Measurements from ENCODE around the gene SAMD4A. TPM values are rescaled to one million over a fixed set of nuclear protein-coding genes. Genes with fewer than 3 reads are reported as not detected.

The SAMD4A gene
- polyA plus RNA-seq, 2 of the 4 experiments (the other 2 are of a cell fraction), result 3.9 to 5.4 TPM

DNA sequence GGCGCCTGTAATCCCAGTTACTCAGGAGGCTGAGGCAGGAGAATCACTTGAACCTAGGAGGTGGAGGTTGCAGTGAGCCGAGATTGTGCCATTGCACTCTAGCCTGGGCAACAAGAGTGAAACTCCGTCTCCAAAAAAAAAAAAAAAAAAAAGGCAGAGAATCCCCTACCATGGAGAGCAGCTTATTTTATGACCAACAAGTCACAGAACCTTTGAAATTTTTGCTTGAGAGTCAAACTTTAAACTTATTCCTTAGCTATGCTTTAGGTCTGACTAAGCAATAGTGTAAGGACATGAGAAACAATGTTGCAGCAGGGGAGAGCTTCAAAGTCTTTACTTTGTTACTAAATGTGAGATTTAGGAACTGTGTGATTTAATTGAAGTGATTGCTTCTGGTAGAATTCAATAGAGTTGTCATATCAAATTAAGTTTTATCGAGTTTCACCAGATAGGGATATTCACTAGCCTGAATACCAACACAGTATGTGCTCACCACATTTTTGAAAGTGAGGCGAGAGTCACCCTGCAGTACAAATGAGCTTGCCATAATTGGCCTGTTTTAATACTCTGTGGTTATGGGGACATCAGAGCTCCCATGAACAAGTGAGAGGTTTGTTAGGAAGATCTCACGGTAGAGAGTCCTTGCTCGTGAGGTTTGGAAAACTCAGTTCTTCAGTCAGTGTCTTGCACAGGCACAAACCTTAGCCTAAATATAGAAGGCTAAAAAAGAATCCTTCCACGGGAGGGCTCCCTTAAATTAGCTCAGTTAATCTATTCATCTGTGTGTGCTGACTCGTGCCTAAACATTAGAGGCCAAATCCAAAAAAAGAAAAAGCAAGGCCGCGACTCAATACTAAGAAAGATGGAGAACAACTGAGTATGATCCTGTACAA, 108.6 kb downstream of the SAMD4A start:
- WGBS (ENCODE audit: missing lambda C conversion rate), result 89% methylated on average over 11 of the region's 11 CpGs
- ChIA-PET CTCF (interaction anchor here (0.6 to 1.5 kb wide), 12 partner anchors 9 to 690 kb away, joined by 3 to 9 read pairs (median 3); no protein-coding TSS in a partner anchor), POLR2A (interaction anchor here (0.7 kb wide), 1 partner anchor 105 kb away, joined by 5 read pairs; no protein-coding TSS in a partner anchor)
- H3K4me2 ChIP-seq, result no peak overlapping the region
- H3K4me1 ChIP-seq, result peaks cover 31% of the 10 kb centered on the region
- FAIRE-seq (no peak), DNase-seq (ENCODE audit: low read depth in 1 of 2, low spot score in 1 of 2) (no peak), ATAC-seq (no peak)
- TF ChIP-seq, protein P1, sequence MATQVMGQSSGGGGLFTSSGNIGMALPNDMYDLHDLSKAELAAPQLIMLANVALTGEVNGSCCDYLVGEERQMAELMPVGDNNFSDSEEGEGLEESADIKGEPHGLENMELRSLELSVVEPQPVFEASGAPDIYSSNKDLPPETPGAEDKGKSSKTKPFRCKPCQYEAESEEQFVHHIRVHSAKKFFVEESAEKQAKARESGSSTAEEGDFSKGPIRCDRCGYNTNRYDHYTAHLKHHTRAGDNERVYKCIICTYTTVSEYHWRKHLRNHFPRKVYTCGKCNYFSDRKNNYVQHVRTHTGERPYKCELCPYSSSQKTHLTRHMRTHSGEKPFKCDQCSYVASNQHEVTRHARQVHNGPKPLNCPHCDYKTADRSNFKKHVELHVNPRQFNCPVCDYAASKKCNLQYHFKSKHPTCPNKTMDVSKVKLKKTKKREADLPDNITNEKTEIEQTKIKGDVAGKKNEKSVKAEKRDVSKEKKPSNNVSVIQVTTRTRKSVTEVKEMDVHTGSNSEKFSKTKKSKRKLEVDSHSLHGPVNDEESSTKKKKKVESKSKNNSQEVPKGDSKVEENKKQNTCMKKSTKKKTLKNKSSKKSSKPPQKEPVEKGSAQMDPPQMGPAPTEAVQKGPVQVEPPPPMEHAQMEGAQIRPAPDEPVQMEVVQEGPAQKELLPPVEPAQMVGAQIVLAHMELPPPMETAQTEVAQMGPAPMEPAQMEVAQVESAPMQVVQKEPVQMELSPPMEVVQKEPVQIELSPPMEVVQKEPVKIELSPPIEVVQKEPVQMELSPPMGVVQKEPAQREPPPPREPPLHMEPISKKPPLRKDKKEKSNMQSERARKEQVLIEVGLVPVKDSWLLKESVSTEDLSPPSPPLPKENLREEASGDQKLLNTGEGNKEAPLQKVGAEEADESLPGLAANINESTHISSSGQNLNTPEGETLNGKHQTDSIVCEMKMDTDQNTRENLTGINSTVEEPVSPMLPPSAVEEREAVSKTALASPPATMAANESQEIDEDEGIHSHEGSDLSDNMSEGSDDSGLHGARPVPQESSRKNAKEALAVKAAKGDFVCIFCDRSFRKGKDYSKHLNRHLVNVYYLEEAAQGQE (IDR thresholded peaks at IDR 0.05), result 0 out of 2 replicates have a peak, but pooled peaks have one; percentile 30
- TF ChIP-seq, protein P2, sequence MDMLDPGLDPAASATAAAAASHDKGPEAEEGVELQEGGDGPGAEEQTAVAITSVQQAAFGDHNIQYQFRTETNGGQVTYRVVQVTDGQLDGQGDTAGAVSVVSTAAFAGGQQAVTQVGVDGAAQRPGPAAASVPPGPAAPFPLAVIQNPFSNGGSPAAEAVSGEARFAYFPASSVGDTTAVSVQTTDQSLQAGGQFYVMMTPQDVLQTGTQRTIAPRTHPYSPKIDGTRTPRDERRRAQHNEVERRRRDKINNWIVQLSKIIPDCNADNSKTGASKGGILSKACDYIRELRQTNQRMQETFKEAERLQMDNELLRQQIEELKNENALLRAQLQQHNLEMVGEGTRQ (IDR thresholded peaks at IDR 0.05), result no peak
- no peak overlapping the region for H3K4me3 ChIP-seq
- peak overlapping the region in 1 of 2 experiments; percentile 29; a peak in 1 of 6 replicates for H3K27ac ChIP-seq
- H3K9me3 ChIP-seq, result no peaks in the 10 kb centered on the region

DNA sequence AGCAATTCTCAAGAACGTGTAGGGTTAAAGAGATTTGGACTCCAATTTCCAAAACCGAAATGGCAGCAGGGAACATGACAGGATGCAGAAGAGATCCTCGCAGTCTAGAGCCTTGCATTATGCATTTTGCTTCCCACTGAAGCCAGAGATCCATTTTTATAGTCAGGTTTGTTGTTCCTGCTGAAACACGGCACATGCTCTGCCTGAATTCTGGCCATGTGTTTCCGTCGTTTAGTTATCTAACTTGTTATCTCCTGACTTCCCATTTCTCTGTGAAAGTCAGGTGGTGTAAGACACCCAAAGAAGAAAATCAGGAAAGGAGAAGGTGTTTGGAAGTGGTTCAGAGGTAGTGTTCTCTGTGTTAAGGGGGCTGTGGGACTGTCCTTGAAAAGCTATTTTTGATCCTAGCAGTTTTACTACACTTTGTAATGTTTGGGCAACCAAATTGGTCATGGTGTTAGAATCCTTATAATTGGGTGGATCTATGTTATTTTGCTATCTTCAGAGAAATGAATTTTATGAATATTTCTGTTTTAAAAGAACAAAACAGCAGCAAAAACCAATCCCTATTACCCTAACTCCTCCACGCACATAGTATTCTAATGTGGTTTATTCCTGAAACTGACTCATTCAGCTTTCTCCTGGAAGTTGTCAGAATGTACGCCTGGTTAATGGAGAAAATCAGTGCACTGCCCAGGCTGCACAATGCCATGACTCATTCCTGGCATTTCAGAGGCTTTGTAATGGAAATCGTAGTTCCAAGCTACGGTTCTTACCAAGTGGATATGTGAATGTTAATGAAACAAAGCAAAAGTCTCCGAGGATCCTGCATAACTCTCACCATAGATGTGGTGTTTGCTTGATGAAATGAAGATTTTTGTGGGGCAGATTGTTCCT, 110.1 kb downstream of the SAMD4A start:
- POLR2A ChIA-PET, result interaction anchor here (0.5 to 1.1 kb wide), 6 partner anchors 9 to 595 kb away, joined by 3 to 9 read pairs (median 4); partner anchors contain the start of gene SAMD4A
- Histone ChIP-seq H3K4me2 (peak overlapping the region; percentile 77), H3K27ac (peak overlapping the region; percentile 64 to 72), H3K9me3 (no peaks in the 10 kb centered on the region), H3K4me3 (peak overlapping the region; percentile 6; the same call in 1 of the 3 replicates), H3K4me1 (peaks cover 31% of the 10 kb centered on the region)
- 43% methylated on average over 11 of the region's 11 CpGs for WGBS (ENCODE audit: missing lambda C conversion rate)
- ATAC-seq (peak; percentile 87 to 93), FAIRE-seq (peak; percentile 79), DNase-seq (ENCODE audit: low read depth in 1 of 2, low spot score in 1 of 2) (peak; percentile 64 to 69)
- TF ChIP-seq FOSL2 (IDR thresholded peaks at IDR 0.05) (peak; percentile 52), FOSL2 (CRISPR knock-in tag; IDR thresholded peaks at IDR 0.05) (peak; percentile 86), JUNB (IDR thresholded peaks at IDR 0.05) (peak; percentile 39; the same call in 1 of the 2 replicates), CHD2 (IDR thresholded peaks at IDR 0.05; ENCODE audit: low read length, partially characterized antibody) (no peak), POLR2A (IDR thresholded peaks at IDR 0.05; ENCODE audit: low read length) (no peak)
- CTCF ChIA-PET, result interaction anchor here (0.7 to 2.3 kb wide), 8 partner anchors 9 to 111 kb away, joined by 3 to 6 read pairs (median 4); partner anchors contain the start of gene SAMD4A

GRCh38 chr14:54680651-54681050, 113.7 kb downstream of the SAMD4A start:
- Histone ChIP-seq H3K27ac (no peak overlapping the region), H3K9me3 (no peaks in the 10 kb centered on the region; the same call in 2 of the 3 replicates), H3K4me1 (peaks cover 43% of the 10 kb centered on the region), H3K4me2 (no peak overlapping the region), H3K4me3 (no peak overlapping the region)
- ATAC-seq (no peak), DNase-seq (ENCODE audit: low read depth in 1 of 2, low spot score in 1 of 2) (no peak), FAIRE-seq (no peak)
- WGBS (ENCODE audit: missing lambda C conversion rate), result 96% methylated on average over 6 of the region's 6 CpGs
- POLR2A ChIA-PET, result no interaction called here
- CTCF ChIA-PET, result no interaction called here
- TF ChIP-seq POLR2AphosphoS2 (conservative IDR thresholded peaks at IDR 0.05; ENCODE audit: low read length), result no peak
- no peak for TF ChIP-seq HOXB5 (CRISPR knock-in tag; IDR thresholded peaks at IDR 0.05)
- TF ChIP-seq, protein P3, sequence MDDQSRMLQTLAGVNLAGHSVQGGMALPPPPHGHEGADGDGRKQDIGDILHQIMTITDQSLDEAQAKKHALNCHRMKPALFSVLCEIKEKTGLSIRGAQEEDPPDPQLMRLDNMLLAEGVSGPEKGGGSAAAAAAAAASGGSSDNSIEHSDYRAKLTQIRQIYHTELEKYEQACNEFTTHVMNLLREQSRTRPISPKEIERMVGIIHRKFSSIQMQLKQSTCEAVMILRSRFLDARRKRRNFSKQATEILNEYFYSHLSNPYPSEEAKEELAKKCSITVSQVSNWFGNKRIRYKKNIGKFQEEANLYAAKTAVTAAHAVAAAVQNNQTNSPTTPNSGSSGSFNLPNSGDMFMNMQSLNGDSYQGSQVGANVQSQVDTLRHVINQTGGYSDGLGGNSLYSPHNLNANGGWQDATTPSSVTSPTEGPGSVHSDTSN (IDR thresholded peaks at IDR 0.05), result no peak
- no peak for TF ChIP-seq NPAS2 (CRISPR knock-in tag; IDR thresholded peaks at IDR 0.05; ENCODE audit: borderline replicate concordance)
- no peak for TF ChIP-seq ELK1 (IDR thresholded peaks at IDR 0.05; ENCODE audit: low read depth, low read length)
- TF ChIP-seq TP53 (CRISPR knock-in tag; IDR thresholded peaks at IDR 0.05), result no peak
- TF ChIP-seq, protein P4, sequence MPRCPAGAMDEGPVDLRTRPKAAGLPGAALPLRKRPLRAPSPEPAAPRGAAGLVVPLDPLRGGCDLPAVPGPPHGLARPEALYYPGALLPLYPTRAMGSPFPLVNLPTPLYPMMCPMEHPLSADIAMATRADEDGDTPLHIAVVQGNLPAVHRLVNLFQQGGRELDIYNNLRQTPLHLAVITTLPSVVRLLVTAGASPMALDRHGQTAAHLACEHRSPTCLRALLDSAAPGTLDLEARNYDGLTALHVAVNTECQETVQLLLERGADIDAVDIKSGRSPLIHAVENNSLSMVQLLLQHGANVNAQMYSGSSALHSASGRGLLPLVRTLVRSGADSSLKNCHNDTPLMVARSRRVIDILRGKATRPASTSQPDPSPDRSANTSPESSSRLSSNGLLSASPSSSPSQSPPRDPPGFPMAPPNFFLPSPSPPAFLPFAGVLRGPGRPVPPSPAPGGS (IDR thresholded peaks at IDR 0.05), result no peak
- TF ChIP-seq HOXA7 (CRISPR knock-in tag; IDR thresholded peaks at IDR 0.05), result no peak
- no peak for TF ChIP-seq KDM5A (IDR thresholded peaks at IDR 0.05)
- no peak for TF ChIP-seq CTCF (IDR thresholded peaks at IDR 0.05)
- no peak for TF ChIP-seq EHF (CRISPR knock-in tag; IDR thresholded peaks at IDR 0.05)
- no peak for TF ChIP-seq ZNF302 (CRISPR knock-in tag; IDR thresholded peaks at IDR 0.05)
- TF ChIP-seq TFCP2L1 (CRISPR knock-in tag; IDR thresholded peaks at IDR 0.05), result no peak

Data from A549 (cell line).